Keratinocyte (primary cell): Measurements from ENCODE around the gene CORO2A. TPM values are rescaled to one million over a fixed set of nuclear protein-coding genes. Genes with fewer than 3 reads are reported as not detected.

Source experiments
- DNase-seq: peaks from one replicate; pipeline ENCODE4 v3.0.0-alpha.2; 2011; ENCODE audit warnings: low read depth, missing footprints, low spot score
- FAIRE-seq: peaks from 2 replicates; lab custom pipeline; 2011; peaks lifted over from hg19 to GRCh38; lab: Jason Lieb, UNC
- H2AFZ ChIP-seq: 2 replicates; pipeline ENCODE4 v1.6.0; 2012; ENCODE audit warnings: low read length, control low read depth, inconsistent platforms; ENCODE audit not compliant: control insufficient read depth
- H3K27ac ChIP-seq: 2 replicates; pipeline ENCODE4 v1.5.1; 2011; ENCODE audit warnings: low read length; ENCODE audit not compliant: control insufficient read depth, insufficient read depth
- H3K27me3 ChIP-seq: 3 replicates; pipeline ENCODE4 v1.6.0; 2011; ENCODE audit warnings: low read length; ENCODE audit not compliant: control insufficient read depth, insufficient read depth; ENCODE audit errors: extremely low read depth
- H3K36me3 ChIP-seq, 2 experiments: 2 replicates in 1 of 2; 3 replicates in 1 of 2; pipeline ENCODE4 v1.5.1; 2011; ENCODE audit warnings: low read length in 2 of 2, mild to moderate bottlenecking in 1 of 2; ENCODE audit not compliant: control insufficient read depth in 2 of 2, insufficient read depth in 2 of 2; ENCODE audit errors: extremely low read depth in 1 of 2
- H3K4me1 ChIP-seq: 3 replicates; pipeline ENCODE4 v1.5.1; 2011; ENCODE audit warnings: low read length; ENCODE audit not compliant: control insufficient read depth, insufficient read depth; ENCODE audit errors: extremely low read depth
- H3K4me2 ChIP-seq: 3 replicates; pipeline ENCODE4 v1.6.0; 2011; ENCODE audit warnings: low read depth, low read length; ENCODE audit not compliant: control insufficient read depth, insufficient read depth; ENCODE audit errors: extremely low read depth
- H3K4me3 ChIP-seq, 3 experiments: fragments of 200-600 bp in 1 of 3; sonication (generic) in 1 of 3; 2 replicates in 2 of 3; 3 replicates in 1 of 3; pipeline ENCODE4 v1.5.1; 2011 to 2016; ENCODE audit warnings: low read length in 3 of 3, mild to moderate bottlenecking in 3 of 3, control low read depth in 2 of 3, inconsistent platforms in 1 of 3, low read depth in 1 of 3, mixed read lengths in 1 of 3, mixed run types in 1 of 3, moderate library complexity in 1 of 3; ENCODE audit not compliant: control insufficient read depth in 2 of 3, insufficient read depth in 2 of 3; ENCODE audit errors: extremely low read depth in 1 of 3
- H3K79me2 ChIP-seq: 2 replicates; pipeline ENCODE4 v1.6.0; 2012; ENCODE audit warnings: low read length; ENCODE audit not compliant: control insufficient read depth, insufficient read depth
- H3K9ac ChIP-seq: 3 replicates; pipeline ENCODE4 v1.6.0; 2011; ENCODE audit warnings: low read length; ENCODE audit not compliant: control insufficient read depth, insufficient read depth; ENCODE audit errors: extremely low read depth
- H3K9me1 ChIP-seq: 3 replicates; pipeline ENCODE4 v1.6.0; 2011; ENCODE audit warnings: low read length; ENCODE audit not compliant: control insufficient read depth, insufficient read depth; ENCODE audit errors: extremely low read depth
- H3K9me3 ChIP-seq: 2 replicates; pipeline ENCODE4 v1.5.1; 2012; ENCODE audit warnings: low read depth, low read length; ENCODE audit not compliant: control insufficient read depth
- H4K20me1 ChIP-seq: 3 replicates; pipeline ENCODE4 v1.6.0; 2011; ENCODE audit warnings: low read length; ENCODE audit not compliant: control insufficient read depth, insufficient read depth; ENCODE audit errors: extremely low read depth
- EZH2 ChIP-seq: IDR thresholded peaks from one replicate; pipeline ENCODE4 v1.6.1; 2012; ENCODE audit warnings: inconsistent platforms, mild to moderate bottlenecking, low read length, moderate library complexity
- dilution Hi-C: fragments of 300-500 bp; cut with MboI; formaldehyde crosslinking; loops from one replicate; pipeline ENCODE4 v1.7.0; 2020; ENCODE audit warnings: low sequenced_read_pairs; ENCODE audit not compliant: extremely low pct_ligation_motif_present
- polyA plus RNA-seq, 5 experiments: library from polyadenylated mRNA; depleted of rRNA in 3 of 5; stranded (reverse) in 3 of 5; stranded (forward) in 1 of 5; unstranded in 1 of 5; fragments of >200 nt; gene quantifications; 1 replicate in 1 of 5; 2 replicates in 3 of 5; 3 replicates in 1 of 5; pipeline versions ENCODE4 v1.2.1 to v1.2.3, GENCODE V29; 2011 to 2012; ENCODE audit warnings: missing spikeins in 2 of 5, low read depth in 1 of 5, low replicate concordance in 1 of 5
- TF ChIP-seq, protein P1 (sequence below), 3 experiments: IDR thresholded peaks in 1 of 3; conservative IDR thresholded peaks in 1 of 3; optimal IDR thresholded peaks in 1 of 3; 2 replicates in 2 of 3; 3 replicates in 1 of 3; pipeline versions ENCODE3 to v1.5.1; 2011; ENCODE audit warnings: low read length in 3 of 3, mild to moderate bottlenecking in 3 of 3, moderate library complexity in 2 of 3, control low read depth in 1 of 3, inconsistent platforms in 1 of 3; ENCODE audit not compliant: insufficient read depth in 2 of 3; ENCODE audit errors: extremely low read depth in 1 of 3

The CORO2A gene
- polyA plus RNA-seq, 1 donor (not counting 4 experiments of a cell fraction or from before 2014, with no cell fraction given) = 31.7 TPM

GRCh38 chr9:98201102-98201501 lies 8.7 kb upstream of the CORO2A start:
- no peak for TF ChIP-seq EZH2
- TF ChIP-seq, protein P1, sequence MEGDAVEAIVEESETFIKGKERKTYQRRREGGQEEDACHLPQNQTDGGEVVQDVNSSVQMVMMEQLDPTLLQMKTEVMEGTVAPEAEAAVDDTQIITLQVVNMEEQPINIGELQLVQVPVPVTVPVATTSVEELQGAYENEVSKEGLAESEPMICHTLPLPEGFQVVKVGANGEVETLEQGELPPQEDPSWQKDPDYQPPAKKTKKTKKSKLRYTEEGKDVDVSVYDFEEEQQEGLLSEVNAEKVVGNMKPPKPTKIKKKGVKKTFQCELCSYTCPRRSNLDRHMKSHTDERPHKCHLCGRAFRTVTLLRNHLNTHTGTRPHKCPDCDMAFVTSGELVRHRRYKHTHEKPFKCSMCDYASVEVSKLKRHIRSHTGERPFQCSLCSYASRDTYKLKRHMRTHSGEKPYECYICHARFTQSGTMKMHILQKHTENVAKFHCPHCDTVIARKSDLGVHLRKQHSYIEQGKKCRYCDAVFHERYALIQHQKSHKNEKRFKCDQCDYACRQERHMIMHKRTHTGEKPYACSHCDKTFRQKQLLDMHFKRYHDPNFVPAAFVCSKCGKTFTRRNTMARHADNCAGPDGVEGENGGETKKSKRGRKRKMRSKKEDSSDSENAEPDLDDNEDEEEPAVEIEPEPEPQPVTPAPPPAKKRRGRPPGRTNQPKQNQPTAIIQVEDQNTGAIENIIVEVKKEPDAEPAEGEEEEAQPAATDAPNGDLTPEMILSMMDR (optimal IDR thresholded peaks at IDR 0.05 in 1 of 3, IDR thresholded peaks at IDR 0.05 in 1 of 3, conservative IDR thresholded peaks at IDR 0.05 in 1 of 3; ENCODE audit: extremely low read depth in 1 of 3, insufficient read depth in 2 of 3, low read length in 3 of 3) = no peak
- H3K36me3 ChIP-seq = peaks cover 40 to 65% of the 10 kb centered on the region in 2 experiments

GRCh38 chr9:98199388-98200033 lies 7.1 kb upstream of the CORO2A start:
- no peak for DNase-seq
- Histone ChIP-seq H3K4me1 (no peaks in the 10 kb centered on the region), H3K4me3 (no peak overlapping the region), H4K20me1 (no peaks in the 10 kb centered on the region), H3K9me1 (peaks cover 3% of the 10 kb centered on the region), H2AFZ (no peak overlapping the region), H3K9me3 (no peaks in the 10 kb centered on the region), H3K79me2 (no peaks in the 10 kb centered on the region), H3K36me3 (peaks cover 34 to 56% of the 10 kb centered on the region in 2 experiments), H3K9ac (no peak overlapping the region), H3K4me2 (no peak overlapping the region), H3K27me3 (no peaks in the 10 kb centered on the region), H3K27ac (no peak overlapping the region)
- no peak for FAIRE-seq
- TF ChIP-seq EZH2 = no peak
- TF ChIP-seq, protein P1 (optimal IDR thresholded peaks at IDR 0.05 in 1 of 3, IDR thresholded peaks at IDR 0.05 in 1 of 3, conservative IDR thresholded peaks at IDR 0.05 in 1 of 3; ENCODE audit: extremely low read depth in 1 of 3, insufficient read depth in 2 of 3, low read length in 3 of 3) = no peak
- dilution Hi-C loops = no loop called here

More at GRCh38 chr9:98201102-98201501, 8.7 kb upstream of the CORO2A start:
- Histone ChIP-seq H3K9me3 (no peaks in the 10 kb centered on the region), H3K9me1 (no peaks in the 10 kb centered on the region), H3K4me1 (peaks cover 4% of the 10 kb centered on the region), H3K27ac (no peak overlapping the region), H3K9ac (no peak overlapping the region), H3K79me2 (no peaks in the 10 kb centered on the region), H3K4me3 (no peak overlapping the region), H4K20me1 (no peaks in the 10 kb centered on the region), H2AFZ (no peak overlapping the region), H3K27me3 (no peaks in the 10 kb centered on the region), H3K4me2 (no peak overlapping the region)
- dilution Hi-C loops = no loop called here
- no peak for DNase-seq
- no peak for FAIRE-seq
